SU-DHL-6 (cell line): ENCODE data around the gene ABCA4.

ENCODE experiments used
- EZH2phosphoT487 ChIP-seq: fragments of 200-600 bp; sonication (generic), shearing (Covaris generic); conservative IDR thresholded peaks from 2 replicates; pipeline ENCODE4 v1.6.1; 2018; ENCODE audit warnings: mild to moderate bottlenecking, antibody characterized with exemption, low read length, moderate library complexity, mixed read lengths
- TF ChIP-seq, protein P1 (sequence below): fragments of 200-600 bp; sonication (generic); IDR thresholded peaks from one replicate; pipeline ENCODE4 v1.5.1; 2017; ENCODE audit warnings: antibody characterized with exemption, mild to moderate bottlenecking, low read length, moderate library complexity; ENCODE audit not compliant: insufficient read depth, poor library complexity, severe bottlenecking

DNA sequence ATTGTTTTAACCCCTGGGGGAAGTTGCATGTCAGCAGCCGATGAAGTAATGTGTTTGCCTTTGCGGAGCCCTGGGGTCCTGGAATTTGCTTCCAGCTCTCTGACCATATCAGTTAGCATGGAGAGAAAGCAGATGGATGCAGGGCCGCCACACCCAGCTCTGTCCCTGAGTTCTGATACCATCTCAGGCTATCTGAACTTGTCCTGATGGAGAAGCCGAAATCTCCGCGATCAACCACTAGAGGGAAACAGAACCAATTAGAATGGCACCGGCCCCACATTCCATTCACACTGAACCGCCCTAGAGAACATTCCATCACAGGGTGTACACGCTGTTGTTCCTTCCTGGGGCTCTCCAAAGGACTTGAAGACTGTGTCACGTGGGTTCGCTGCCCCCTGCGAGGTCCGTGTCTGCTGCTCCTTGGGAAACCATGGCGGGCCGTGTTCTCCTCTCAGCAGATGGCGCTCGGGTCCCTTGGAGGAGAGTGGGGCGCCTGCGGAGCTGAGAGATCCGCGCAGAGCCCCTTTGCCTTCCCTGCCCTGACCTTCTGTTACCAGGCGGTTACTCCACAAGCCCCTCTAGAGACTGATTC, 75.4 kb downstream of the ABCA4 start:
- TF ChIP-seq, protein P1, sequence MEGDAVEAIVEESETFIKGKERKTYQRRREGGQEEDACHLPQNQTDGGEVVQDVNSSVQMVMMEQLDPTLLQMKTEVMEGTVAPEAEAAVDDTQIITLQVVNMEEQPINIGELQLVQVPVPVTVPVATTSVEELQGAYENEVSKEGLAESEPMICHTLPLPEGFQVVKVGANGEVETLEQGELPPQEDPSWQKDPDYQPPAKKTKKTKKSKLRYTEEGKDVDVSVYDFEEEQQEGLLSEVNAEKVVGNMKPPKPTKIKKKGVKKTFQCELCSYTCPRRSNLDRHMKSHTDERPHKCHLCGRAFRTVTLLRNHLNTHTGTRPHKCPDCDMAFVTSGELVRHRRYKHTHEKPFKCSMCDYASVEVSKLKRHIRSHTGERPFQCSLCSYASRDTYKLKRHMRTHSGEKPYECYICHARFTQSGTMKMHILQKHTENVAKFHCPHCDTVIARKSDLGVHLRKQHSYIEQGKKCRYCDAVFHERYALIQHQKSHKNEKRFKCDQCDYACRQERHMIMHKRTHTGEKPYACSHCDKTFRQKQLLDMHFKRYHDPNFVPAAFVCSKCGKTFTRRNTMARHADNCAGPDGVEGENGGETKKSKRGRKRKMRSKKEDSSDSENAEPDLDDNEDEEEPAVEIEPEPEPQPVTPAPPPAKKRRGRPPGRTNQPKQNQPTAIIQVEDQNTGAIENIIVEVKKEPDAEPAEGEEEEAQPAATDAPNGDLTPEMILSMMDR = peak; percentile 41
- no peak for TF ChIP-seq EZH2phosphoT487
